Upper lobe of right lung (tissue), 1 donor: ENCODE results near the gene C19orf25. TPM values are rescaled to one million over a fixed set of nuclear protein-coding genes. Genes with fewer than 3 reads are reported as not detected.

Experiments
- ATAC-seq: fragments of 200-7000 bp; cut with Tn5 transposase; one replicate; pipeline ENCODE4 v1.9.1; 2020; ENCODE audit warnings: mild to moderate bottlenecking, moderate library complexity
- DNase-seq: peaks from one replicate; pipeline ENCODE4 v3.0.0-alpha.2; 2020
- H3K27ac ChIP-seq: fragments of 200-600 bp; one replicate; pipeline ENCODE4 v1.8.0; 2022
- H3K27me3 ChIP-seq: fragments of 200-600 bp; one replicate; pipeline ENCODE4 v1.8.0; 2022; ENCODE audit warnings: mild to moderate bottlenecking
- H3K36me3 ChIP-seq: fragments of 200-600 bp; one replicate; pipeline ENCODE4 v1.8.0; 2022
- H3K4me1 ChIP-seq: fragments of 200-600 bp; one replicate; pipeline ENCODE4 v1.8.0; 2022
- H3K4me3 ChIP-seq: fragments of 200-600 bp; one replicate; pipeline ENCODE4 v1.8.0; 2022; ENCODE audit warnings: mild to moderate bottlenecking
- H3K9me3 ChIP-seq: fragments of 200-600 bp; one replicate; pipeline ENCODE4 v1.8.0; 2022
- CTCF ChIP-seq: fragments of 200-600 bp; IDR thresholded peaks from one replicate; pipeline ENCODE4 v1.8.0; 2022; ENCODE audit warnings: antibody characterized with exemption
- intact Hi-C: fragments of 100-400 bp; cut with DNase I; formaldehyde crosslinking; loops from one replicate; pipeline ENCODE4 v1.11.0; 2022
- total RNA-seq: library from RNA; stranded (reverse); fragmentation: NEBNext Ultra II Directional; extraction: Animal tissue kit (Norgen Biotek cat#: 25700); gene quantifications from one replicate; pipeline ENCODE4 v1.2.1, GENCODE V29; 2021
- donor health status: DM: no; HTN: yes; CAD: no; lungs with severe emphysema.

The C19orf25 gene
- total RNA-seq, 1 donor from 2014 or later: 26.3 TPM

DNA sequence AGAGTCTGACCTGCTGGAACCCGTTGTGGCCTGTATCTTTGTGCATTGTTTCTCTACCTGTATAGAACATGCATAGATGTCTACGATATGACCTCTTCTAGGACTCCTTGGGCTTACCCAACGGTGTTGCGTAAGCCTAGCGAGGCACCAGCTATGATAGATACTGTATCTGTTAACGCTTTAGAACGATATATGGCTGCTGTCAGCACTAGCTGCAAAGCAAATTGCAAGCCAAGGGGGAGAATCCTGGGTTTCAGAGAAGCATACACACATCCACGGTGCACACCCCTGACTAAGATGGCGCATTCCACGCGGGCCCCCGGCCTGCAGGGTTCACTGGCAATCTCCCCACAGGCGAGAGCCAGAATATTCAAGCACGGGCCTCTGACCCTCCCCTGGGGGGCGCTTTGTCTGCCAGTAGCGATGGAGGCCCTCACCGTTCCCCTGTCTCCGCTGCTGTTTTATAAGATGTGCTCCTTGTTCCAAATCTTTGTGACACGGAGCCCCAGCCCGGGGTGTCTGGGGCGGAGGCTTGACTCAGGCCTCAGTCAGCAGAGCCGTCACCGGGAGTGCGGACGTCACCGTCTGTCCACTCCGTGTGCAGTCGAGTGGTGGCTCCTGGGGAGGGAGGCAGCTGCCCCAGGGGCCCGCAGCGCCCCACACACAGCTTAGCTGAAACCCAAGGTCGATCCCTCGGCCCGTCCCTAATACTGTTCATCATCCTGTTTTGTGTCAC lies 53.7 kb downstream of the C19orf25 start:
- H3K9me3 ChIP-seq: no peaks in the 10 kb centered on the region
- H3K4me3 ChIP-seq: no peak overlapping the region
- H3K4me1 ChIP-seq: no peaks in the 10 kb centered on the region
- H3K27me3 ChIP-seq: no peaks in the 10 kb centered on the region
- peaks cover 97% of the 10 kb centered on the region for H3K36me3 ChIP-seq
- intact Hi-C loops: no loop called here
- TF ChIP-seq CTCF: no peak
- no peak overlapping the region for H3K27ac ChIP-seq
- DNase-seq (no peak), ATAC-seq (no peak)

- DNase-seq: no peak
- H3K27me3 ChIP-seq: no peaks in the 10 kb centered on the region
- H3K36me3 ChIP-seq: peaks cover 91% of the 10 kb centered on the region
- TF ChIP-seq CTCF: no peak
- no peak overlapping the region for H3K27ac ChIP-seq
- intact Hi-C loops: no loop called here
- no peak overlapping the region for H3K4me3 ChIP-seq
- H3K4me1 ChIP-seq: no peaks in the 10 kb centered on the region
- no peaks in the 10 kb centered on the region for H3K9me3 ChIP-seq
- no peak for ATAC-seq
Observed at GRCh38 chr19:1424192-1424955, 54.6 kb downstream of the C19orf25 start.

- no peak for ATAC-seq
- no peak overlapping the region for H3K27ac ChIP-seq
Observed at GRCh38 chr19:1423436-1424191, 55.4 kb downstream of the C19orf25 start.

More at GRCh38 chr19:1423436-1424191, 55.4 kb downstream of the C19orf25 start:
- no peak for TF ChIP-seq CTCF
- DNase-seq: no peak
- intact Hi-C loops: no loop called here
- Histone ChIP-seq H3K9me3 (no peaks in the 10 kb centered on the region), H3K36me3 (peaks cover 91% of the 10 kb centered on the region), H3K4me3 (no peak overlapping the region), H3K27me3 (no peaks in the 10 kb centered on the region), H3K4me1 (no peaks in the 10 kb centered on the region)

Other genes with a start within 250 kb of the C19orf25 start
- 1.0 TPM for gene CBARP, start 241.2 kb downstream of the C19orf25 start, total RNA-seq
- 126 TPM for gene ATP5F1D, start 237.5 kb downstream of the C19orf25 start, total RNA-seq
- gene MIDN, start 230.6 kb downstream of the C19orf25 start, total RNA-seq: 135 TPM
- gene CIRBP, start 209.9 kb downstream of the C19orf25 start, total RNA-seq: 322 TPM
- gene FAM174C, start 203.7 kb downstream of the C19orf25 start, total RNA-seq: 41.4 TPM
- not detected for gene EFNA2, start 193.3 kb downstream of the C19orf25 start, total RNA-seq
- gene NDUFS7, start 95.3 kb downstream of the C19orf25 start, total RNA-seq: 78.2 TPM
- gene GAMT, start 77.7 kb downstream of the C19orf25 start, total RNA-seq: 7.1 TPM
- 98.7 TPM for gene DAZAP1, start 71.6 kb downstream of the C19orf25 start, total RNA-seq
- 841 TPM for gene RPS15, start 40.8 kb downstream of the C19orf25 start, total RNA-seq
- 0.20 TPM for gene APC2, start 29.1 kb downstream of the C19orf25 start, total RNA-seq
- gene PCSK4, start 11.1 kb upstream of the C19orf25 start, total RNA-seq: 4.3 TPM
- gene REEP6, start 12.0 kb upstream of the C19orf25 start, total RNA-seq: 1.2 TPM
- 4.8 TPM for gene ADAMTSL5, start 33.8 kb upstream of the C19orf25 start, total RNA-seq
- gene PLK5, start 44.9 kb upstream of the C19orf25 start, total RNA-seq: not detected
- 25.3 TPM for gene MEX3D, start 89.1 kb upstream of the C19orf25 start, total RNA-seq
- gene MBD3, start 113.7 kb upstream of the C19orf25 start, total RNA-seq: 78.7 TPM
- 167 TPM for gene UQCR11, start 126.2 kb upstream of the C19orf25 start, total RNA-seq
- gene TCF3, start 173.4 kb upstream of the C19orf25 start, total RNA-seq: 43.2 TPM